K562 (cell line): ENCODE measurements around the gene ZDHHC11. TPM values are rescaled to one million over a fixed set of nuclear protein-coding genes. Genes with fewer than 3 reads are reported as not detected.

Experiments used
- CCAR2 ChIP-seq: fragments of 200-400 bp; formaldehyde crosslinking; IDR thresholded peaks from 2 replicates; pipeline ENCODE4 v1.6.1; 2017; ENCODE audit warnings: mild to moderate bottlenecking, low read depth, low read length
- POLR2B ChIP-seq: fragments of 450-650 bp; IDR thresholded peaks from 2 replicates; pipeline ENCODE4 v1.6.1; 2018; ENCODE audit warnings: low read depth; ENCODE audit not compliant: partially characterized antibody
- SNRNP70 ChIP-seq: fragments of 200-400 bp; formaldehyde crosslinking; optimal IDR thresholded peaks from 2 replicates; pipeline ENCODE3; 2017; ENCODE audit warnings: low read depth, low read length
- STAT5A ChIP-seq: IDR thresholded peaks from 2 replicates; pipeline ENCODE4 v1.6.1; 2012; ENCODE audit warnings: low read length, inconsistent platforms, borderline replicate concordance
- U2AF2 ChIP-seq: fragments of 200-400 bp; formaldehyde crosslinking; optimal IDR thresholded peaks from 2 replicates; pipeline ENCODE3; 2017; ENCODE audit warnings: low read depth, mild to moderate bottlenecking, low read length
- ZNF217 ChIP-seq: sonication (generic); formaldehyde crosslinking; IDR thresholded peaks from 2 replicates; pipeline ENCODE4 v1.8.0; 2022; ENCODE audit warnings: mild to moderate bottlenecking, missing genetic modification reagents
- ZNF518B ChIP-seq: fragments of 250-450 bp; sonication (Bioruptor Pico); IDR thresholded peaks from 2 replicates; pipeline ENCODE4 v1.5.0; 2021; ENCODE audit warnings: mild to moderate bottlenecking, moderate library complexity
- polyA plus RNA-seq, 8 experiments: library from polyadenylated mRNA; depleted of rRNA in 4 of 8; stranded (reverse) in 5 of 8; unstranded in 3 of 8; fragments of >200 nt; fragmentation: Nextera tagmentation in 2 of 8; fragmentation: Illumina TruSeq in 1 of 8; extraction: Ambion mirVana in 2 of 8; extraction: Trizol in 1 of 8; gene quantifications; 2 replicates each; pipeline versions ENCODE4 v1.2.1 to v1.2.3, GENCODE V29; 2011 to 2014; ENCODE audit warnings: inconsistent platforms in 1 of 8, missing spikeins in 1 of 8
- total RNA-seq, 7 experiments: library from RNA; depleted of rRNA in 6 of 7; stranded (reverse); fragments of >200 nt in 6 of 7; fragmentation: Illumina TruSeq in 2 of 7; extraction: Trizol in 2 of 7; gene quantifications; 2 replicates each; pipeline versions ENCODE4 v1.2.1 to v1.2.3, GENCODE V29; 2011 to 2021; ENCODE audit warnings: low replicate concordance in 1 of 7
- TF ChIP-seq, protein P1 (sequence below): fragments of 450-650 bp; IDR thresholded peaks from 2 replicates; pipeline ENCODE4 v1.6.1; 2016
- TF ChIP-seq, protein P2 (sequence below): fragments of 250-450 bp; sonication (Bioruptor Pico); IDR thresholded peaks from 2 replicates; pipeline ENCODE4 v1.4.0; 2020; ENCODE audit warnings: mild to moderate bottlenecking, moderate library complexity

Gene ZDHHC11
- total and polyA plus RNA-seq, 9 of the 15 experiments (the other 6 are each of a cell fraction or from before 2014, with no cell fraction given): 0.07 to 2.3 (median 0.52) TPM

- TF ChIP-seq, protein P1, sequence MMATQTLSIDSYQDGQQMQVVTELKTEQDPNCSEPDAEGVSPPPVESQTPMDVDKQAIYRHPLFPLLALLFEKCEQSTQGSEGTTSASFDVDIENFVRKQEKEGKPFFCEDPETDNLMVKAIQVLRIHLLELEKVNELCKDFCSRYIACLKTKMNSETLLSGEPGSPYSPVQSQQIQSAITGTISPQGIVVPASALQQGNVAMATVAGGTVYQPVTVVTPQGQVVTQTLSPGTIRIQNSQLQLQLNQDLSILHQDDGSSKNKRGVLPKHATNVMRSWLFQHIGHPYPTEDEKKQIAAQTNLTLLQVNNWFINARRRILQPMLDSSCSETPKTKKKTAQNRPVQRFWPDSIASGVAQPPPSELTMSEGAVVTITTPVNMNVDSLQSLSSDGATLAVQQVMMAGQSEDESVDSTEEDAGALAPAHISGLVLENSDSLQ: no peak
- TF ChIP-seq U2AF2 (no peak), STAT5A (no peak), SNRNP70 (peak; percentile 69), ZNF217 (CRISPR knock-in tag) (no peak), ZNF518B (CRISPR knock-in tag) (no peak), POLR2B (peak; percentile 7), CCAR2 (no peak)
- TF ChIP-seq, protein P2, sequence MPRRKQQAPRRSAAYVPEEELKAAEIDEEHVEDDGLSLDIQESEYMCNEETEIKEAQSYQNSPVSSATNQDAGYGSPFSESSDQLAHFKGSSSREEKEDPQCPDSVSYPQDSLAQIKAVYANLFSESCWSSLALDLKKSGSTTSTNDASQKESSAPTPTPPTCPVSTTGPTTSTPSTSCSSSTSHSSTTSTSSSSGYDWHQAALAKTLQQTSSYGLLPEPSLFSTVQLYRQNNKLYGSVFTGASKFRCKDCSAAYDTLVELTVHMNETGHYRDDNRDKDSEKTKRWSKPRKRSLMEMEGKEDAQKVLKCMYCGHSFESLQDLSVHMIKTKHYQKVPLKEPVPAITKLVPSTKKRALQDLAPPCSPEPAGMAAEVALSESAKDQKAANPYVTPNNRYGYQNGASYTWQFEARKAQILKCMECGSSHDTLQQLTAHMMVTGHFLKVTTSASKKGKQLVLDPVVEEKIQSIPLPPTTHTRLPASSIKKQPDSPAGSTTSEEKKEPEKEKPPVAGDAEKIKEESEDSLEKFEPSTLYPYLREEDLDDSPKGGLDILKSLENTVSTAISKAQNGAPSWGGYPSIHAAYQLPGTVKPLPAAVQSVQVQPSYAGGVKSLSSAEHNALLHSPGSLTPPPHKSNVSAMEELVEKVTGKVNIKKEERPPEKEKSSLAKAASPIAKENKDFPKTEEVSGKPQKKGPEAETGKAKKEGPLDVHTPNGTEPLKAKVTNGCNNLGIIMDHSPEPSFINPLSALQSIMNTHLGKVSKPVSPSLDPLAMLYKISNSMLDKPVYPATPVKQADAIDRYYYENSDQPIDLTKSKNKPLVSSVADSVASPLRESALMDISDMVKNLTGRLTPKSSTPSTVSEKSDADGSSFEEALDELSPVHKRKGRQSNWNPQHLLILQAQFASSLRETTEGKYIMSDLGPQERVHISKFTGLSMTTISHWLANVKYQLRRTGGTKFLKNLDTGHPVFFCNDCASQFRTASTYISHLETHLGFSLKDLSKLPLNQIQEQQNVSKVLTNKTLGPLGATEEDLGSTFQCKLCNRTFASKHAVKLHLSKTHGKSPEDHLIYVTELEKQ (CRISPR knock-in tag): no peak
These were observed 10.9 kb upstream of the ZDHHC11 start (continued) for GRCh38 chr5:861442-862366.
